ENCODE measurements around the gene CYTIP.
"Not testable (repeated sequence)": the region's sequence is repeated elsewhere in the genome, so short reads cannot be mapped to it uniquely, and the experiment has no call there.

The CYTIP gene

DNA sequence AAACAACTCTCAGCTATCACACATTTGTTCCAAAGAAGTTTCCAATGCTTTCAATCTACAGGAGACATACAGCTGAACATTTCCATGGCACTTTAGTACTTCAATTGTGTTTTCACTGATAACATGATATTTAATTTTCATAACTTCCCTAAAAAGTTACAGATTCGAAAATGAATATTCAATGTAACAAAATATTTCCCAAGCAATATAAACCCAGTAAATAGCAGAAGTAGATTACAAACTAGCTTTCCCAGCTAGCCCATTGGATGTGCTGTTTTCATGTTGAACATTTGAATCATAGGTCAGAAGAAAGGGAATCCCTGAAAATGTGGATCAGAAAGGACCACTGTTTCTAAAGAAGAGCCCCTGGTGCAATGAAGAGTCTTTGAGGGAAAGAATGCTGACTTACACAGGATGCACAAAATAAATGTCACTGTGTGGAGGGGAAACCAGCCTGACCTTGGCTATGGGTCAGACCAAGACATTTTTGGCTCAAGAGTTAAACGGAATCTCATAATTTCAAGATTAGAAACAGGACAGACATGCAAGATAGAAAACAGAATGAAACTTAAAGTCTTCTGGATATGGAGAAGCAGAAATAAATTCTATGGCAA, 22.5 kb downstream of the CYTIP start:
- no peak for DNase-seq

DNA sequence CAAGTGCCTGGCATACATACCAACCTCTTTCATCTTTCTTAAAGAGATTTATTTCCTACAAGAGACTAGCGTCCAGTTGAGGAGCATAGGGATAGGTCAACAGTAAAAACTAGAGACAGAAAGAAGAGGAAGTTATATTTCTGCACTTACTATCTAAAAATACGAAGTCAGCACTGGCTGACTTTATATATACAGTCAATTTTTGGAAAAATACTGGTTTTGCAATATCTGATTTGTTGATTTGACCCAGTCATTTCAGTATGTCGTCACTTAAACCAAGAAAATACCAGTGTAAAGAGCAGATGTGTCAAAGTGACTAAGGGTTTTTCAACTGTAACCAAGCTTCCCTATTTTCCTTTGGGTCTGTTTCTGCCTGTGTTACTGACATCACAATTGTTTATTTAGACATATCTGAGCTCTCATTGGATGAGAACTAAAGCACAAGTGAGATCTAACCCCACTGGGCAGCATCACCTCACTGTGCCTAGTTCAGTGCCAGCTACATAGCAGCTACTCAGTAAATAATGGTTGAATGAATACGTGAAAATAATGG, 23.0 kb downstream of the CYTIP start:
- DNase-seq = no peak

DNA sequence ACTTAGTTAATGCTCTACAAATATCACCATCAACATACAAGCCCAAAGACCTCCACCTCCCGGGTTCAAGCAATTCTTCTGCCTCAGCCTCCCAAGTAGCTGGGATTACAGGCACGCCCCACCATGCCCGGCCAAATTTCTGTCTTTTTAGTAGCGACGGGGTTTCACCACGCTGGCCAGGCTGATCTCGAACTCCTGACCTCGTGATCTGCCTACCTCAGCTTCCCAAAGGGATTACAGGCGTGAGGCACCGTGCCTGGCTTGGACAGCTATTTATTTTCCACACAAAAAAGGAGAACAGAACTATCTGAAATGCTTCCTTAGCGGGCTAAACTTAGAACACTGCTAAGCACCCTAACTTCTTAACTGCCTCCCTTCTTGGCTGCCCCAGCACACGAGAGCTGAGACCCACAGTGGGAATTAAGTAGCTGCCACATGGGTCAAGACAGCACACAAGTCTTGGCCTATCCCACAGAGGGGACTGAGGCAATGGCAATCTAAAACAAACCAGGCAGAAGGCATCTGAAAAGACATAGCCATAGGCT, 24.8 kb downstream of the CYTIP start:
- no peak for DNase-seq

GRCh38 chr2:157418239-157418641, 25.6 kb downstream of the CYTIP start:
- DNase-seq = no peak

DNA sequence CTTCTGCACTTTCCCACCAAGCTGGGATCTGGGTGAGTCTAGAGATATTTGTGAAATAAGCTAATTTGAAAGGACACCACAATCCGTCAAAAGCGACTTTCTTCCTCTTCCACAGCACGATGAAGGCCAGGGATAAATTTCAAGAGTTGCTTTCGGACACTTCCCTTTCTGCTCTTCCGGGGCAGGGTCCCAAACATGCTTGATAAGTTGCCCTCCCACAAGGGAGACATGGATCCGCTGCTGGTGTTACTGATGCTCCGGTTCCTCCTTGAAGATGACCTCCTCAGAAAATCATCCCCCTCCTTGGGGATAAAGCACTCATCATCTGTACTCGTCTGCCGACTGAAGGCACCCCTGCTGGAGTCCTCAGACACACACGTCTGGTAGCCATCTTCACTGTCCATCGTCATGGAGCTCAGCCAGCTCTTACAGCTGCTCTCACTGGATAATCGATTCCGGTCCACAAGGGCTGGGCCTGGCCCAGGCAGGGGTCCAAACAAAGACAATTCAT, 28.2 kb downstream of the CYTIP start:
- no peak for DNase-seq

- no peak for DNase-seq
These were observed 29.8 kb downstream of the CYTIP start for GRCh38 chr2:157414050-157414449.

DNA sequence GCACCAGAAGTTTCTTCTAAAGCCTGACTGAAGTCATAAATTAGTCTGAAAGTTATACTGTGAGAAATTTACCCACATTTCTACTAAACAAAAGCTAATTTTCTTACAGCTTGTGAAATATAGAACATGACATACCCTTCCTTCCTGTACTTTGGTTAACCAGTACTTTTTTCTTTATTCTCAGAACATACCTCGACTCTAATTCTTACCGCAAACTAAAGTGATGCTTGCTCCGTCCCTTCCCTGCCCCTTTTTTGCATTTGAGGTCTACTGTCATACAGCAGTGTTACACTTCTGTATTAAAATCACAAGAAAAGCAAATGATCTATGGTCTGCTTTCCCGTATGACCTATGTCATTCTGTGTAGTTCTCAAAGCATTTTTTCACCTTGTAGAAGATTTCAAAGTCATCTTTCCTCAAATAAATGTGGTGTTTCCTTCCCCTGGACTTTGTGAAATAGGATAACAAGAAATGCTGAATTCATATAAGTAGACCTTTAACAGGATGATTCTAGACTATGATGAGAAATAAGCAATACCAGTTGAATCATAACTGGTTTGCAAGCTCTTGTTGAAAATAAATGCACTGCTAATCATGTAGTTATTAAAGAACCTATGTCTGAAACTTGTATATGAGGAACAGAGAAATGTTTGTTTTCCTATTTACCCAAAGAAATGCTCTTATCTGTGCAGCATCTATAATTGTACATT, 30.4 kb downstream of the CYTIP start:
- no peak for DNase-seq

DNA sequence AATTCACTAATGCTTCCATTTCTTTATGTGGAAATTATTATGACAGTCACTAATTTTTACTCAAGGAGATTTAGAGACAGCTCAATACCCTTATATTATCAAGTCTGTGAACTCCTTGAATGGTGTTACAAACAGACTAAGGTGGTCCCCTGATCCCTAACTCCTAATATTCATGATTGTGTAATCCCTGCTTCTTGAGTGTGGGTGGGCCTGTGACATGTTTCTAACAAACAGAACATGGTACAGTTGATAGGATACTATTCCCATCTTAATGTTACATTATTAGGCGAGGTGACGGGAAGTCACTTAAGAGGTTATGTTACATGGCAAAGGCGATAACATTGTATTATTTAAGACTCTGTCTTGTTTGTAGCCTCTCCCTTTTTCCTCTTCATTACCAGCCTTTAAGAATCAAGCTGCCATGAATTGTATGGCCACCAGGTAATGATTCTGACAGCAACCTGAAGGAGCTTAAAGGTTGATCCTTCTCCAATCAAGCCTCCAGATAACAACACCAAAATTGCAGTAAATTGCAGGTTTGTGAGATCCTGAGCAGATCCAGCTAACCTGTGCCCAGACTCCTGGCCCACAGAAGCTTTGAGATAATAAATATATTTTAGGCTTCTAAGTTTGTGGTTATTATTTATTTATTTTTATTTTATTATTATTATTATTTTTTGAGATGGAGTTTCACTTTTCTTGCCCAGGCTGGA, 32.1 kb downstream of the CYTIP start:
- no peak for DNase-seq

DNA sequence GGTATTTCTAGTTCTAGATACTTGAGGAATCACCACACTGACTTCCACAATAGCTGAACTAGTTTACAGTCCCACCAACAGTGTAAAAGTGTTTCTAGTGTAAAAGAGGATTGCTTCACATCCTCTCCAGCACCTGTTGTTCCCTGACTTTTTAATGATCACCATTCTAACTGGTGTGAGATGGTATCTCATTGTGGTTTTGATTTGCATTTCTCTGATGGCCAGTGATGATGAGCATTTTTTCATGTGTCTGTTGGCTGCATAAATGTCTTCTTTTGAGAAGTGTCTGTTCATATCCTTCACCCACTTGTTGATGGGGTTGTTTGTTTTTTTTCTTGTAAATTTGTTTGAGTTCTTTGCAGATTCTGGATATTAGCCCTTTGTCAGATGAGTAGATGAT, 38.5 kb downstream of the CYTIP start:
- not testable (repeated sequence) for DNase-seq

- no peak for DNase-seq
These were observed 39.5 kb downstream of the CYTIP start for GRCh38 chr2:157404363-157404762.

- DNase-seq = not testable (repeated sequence)
These were observed 40.9 kb downstream of the CYTIP start for GRCh38 chr2:157402801-157403485.

DNA sequence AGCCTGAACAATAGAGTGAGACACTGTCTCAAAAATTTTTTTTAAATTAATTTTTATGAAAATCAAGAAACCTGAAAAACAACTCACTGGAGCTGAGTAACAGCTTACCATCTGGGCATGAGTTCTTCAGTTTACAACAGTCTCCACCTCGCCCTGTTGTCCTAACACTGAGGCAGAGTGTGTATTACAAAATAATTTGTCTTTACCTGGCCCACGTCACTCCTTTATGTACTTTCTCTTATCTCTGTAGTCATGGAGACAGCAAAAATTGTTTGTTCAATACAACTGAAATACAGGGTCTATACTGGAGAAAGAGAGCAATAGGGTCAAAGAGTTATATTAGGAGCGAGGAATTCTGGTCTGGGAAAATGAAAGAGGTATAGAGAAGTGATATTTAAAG, 48.1 kb downstream of the CYTIP start:
- no peak for DNase-seq

DNA sequence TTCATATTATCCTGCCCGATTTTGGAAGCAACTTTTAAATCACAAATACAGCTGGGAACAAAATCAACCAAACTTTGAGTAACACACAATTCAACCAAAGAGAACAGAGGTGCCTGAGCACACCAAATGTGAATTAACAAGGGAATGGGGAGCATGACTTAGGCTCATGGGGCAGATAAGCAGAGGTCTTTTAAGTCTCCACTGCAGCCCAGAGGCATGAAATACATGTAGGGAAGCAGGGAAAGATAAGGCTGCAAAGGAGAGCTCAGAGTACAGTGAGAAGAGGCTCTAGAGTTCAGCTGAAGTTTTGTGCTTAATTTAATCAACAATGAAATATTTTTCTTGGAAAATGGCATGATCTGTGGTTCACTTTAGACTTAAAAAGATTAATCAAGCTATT, 49.0 kb downstream of the CYTIP start:
- DNase-seq = no peak

DNA sequence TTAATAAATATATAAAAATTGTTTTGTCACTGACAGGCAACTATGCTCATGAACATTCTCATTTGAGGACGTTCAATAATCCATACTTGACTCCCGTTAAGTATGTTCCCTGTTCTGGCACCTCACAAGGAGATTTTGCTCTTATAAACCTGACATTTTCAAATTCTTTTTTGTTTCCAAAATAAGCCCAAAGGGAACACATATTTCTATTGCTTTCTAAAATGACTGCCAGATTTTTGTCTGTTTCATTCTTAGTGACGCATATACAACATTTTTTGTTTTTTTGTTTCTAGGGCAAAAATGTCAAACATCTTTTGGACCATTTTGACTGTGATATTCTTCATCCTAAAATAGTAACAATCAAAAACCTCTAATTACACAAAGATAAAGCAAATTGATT, 50.5 kb downstream of the CYTIP start:
- DNase-seq = no peak

DNA sequence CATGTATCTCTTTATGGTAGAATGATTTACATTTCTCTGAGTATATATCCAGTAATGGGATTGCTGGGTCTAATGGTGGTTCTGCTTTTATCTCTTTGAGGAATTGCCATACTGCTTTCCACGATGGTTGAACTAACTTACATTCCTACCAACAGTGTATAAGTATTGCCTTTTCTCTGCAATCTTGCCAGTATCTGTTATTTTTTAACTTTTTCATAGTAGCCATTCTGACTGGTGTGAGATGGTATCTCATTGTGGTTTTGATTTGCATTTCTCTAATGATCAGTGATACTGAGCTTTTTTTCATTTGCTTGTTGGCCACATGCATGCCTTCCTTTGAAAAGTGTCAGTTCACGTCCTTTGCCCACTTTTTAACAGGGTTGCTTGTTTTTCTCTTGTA, 55.1 kb downstream of the CYTIP start:
- DNase-seq = no peak

- no peak for DNase-seq
These were observed 57.1 kb downstream of the CYTIP start for GRCh38 chr2:157386747-157387146.

GRCh38 chr2:157386247-157386646, 57.6 kb downstream of the CYTIP start:
- no peak for DNase-seq

DNA sequence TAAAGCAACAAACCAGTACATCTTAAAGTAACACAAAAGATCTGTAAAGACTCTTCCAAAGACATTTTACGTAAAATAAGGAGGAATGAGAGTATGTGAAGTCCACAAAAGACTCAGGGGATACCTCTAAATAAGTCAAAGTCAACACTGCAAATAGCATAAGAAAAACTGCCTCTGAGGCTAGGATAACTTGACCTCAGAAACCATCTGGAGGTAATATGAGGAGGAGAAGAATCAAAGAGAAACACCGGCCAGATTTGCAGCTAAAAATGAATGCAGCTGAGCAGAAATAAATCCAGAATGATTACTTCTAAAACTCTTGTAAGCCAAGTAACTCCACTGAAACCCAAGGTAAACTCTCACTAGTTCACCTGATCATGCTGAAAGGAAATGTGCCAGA, 66.0 kb downstream of the CYTIP start:
- no peak for DNase-seq

GRCh38 chr2:157376041-157376440, 67.8 kb downstream of the CYTIP start:
- DNase-seq = no peak

- no peak for DNase-seq
These were observed 68.5 kb downstream of the CYTIP start for GRCh38 chr2:157375384-157375783.

DNA sequence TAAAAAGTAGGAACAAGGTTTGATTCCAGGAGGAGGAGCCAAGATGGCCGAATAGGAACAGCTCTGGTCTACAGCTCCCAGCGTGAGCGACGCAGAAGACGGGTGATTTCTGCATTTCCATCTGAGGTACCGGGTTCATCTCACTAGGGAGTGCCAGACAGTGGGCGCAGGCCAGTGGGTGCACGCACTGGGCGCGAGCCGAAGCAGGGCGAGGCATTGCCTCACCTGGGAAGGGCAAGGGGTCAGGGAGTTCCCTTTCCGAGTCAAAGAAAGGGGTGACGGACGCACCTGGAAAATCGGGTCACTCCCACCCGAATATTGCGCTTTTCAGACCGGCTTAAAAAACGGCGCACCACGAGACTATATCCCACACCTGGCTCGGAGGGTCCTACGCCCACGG, 75.4 kb downstream of the CYTIP start:
- not testable (repeated sequence) for DNase-seq

- DNase-seq = no peak
These were observed 76.2 kb downstream of the CYTIP start for GRCh38 chr2:157367704-157368103.

Data from fibroblast of skin of right quadriceps (primary cell).